NCI-H82 treated with DMSO at 0.1 percent for 48 hours (cell line): ENCODE data around the gene GIMAP6.
"Not testable (repeated sequence)": the region's sequence is repeated elsewhere in the genome, so short reads cannot be mapped to it uniquely, and the experiment has no call there.

ENCODE experiments used
- DNase-seq: peaks from one replicate; lab custom pipeline; 2025; ENCODE audit not compliant: unreplicated experiment; lab: John Stamatoyannopoulos, UW

GIMAP6 gene

GRCh38 chr7:150586068-150586784 lies 46.0 kb downstream of the GIMAP6 start:
- DNase-seq = no peak

DNA sequence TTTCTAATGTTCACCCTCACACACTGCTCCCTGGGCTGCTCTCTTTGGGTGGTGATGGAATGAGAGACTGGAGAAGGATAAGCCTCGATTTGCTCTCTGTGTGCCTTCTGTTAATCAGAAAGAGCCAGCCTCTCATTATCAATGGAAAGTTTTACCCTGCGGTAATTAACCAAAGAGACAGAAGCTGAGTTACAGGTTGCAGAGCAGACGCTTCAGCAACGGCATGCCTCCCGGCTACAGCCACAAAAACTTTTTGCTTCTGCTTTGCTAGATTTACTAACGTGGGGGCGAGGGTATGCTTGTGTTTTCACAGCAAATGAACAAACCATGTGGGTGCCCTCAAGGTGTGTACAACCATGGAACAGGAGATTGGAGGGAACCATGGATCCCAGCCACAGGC lies 47.0 kb downstream of the GIMAP6 start:
- no peak for DNase-seq

DNA sequence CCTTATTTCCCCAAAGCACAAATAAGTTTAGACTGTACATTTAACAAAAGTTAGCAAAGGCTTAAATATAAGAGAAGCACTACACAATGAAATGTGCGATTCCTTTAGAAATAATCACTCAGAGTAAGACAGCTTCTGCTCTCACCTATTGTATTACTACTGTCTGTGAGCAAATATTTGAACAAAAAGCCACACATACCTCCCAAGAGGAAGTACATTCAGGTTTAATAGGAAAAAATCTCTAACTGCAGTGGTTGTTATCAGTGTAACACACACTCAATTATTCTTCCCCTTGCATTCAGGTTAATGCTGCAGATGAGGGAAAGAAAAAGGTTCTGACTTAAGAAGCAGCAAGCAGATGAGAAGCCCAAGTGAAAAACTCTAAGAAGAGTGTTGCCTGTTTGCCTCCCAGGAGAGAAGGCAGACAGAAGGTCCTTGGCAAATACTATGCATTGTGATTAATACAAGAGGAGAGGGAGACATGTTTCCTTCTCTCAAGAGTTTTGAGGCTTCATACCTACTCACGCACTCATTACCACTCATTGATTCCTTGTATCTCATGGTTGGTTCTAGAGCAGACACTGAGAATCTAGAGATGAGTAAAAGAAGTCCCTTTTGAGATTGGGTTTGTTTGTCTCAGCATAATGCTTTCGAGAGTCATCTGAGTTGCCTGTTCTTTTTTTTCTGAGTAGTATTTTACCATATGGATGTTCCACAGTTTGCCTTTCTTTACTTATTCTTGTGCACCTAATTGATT lies 51.4 kb downstream of the GIMAP6 start:
- no peak for DNase-seq

DNA sequence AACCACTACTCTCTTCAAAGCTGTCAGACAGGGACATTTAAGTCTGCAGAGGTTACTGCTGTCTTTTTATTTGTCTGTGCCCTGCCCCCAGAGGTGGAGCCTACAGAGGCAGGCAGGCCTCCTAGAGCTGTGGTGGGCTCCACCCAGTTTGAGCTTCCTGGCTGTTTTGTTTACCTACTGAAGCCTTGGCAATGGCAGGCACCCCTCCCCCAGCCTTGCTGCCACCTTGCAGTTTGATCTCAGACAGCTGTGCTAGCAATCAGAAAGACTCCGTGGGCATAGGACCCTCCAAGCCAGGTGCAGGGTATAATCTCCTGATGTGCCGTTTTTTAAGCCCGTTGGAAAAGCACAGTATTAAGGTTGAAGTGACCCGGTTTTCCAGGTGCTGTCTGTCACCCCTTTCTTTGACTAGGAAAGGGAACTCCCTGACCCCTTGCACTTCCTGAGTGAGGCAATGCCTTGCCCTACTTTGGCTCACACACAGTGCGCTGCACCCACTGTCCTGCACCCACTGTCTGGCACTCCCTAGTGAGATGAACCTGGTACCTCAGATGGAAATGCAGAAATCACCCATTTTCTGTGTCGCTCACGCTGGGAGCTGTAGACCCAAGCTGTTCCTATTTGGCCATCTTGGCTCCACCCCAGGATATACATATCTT lies 52.1 kb downstream of the GIMAP6 start:
- DNase-seq = not testable (repeated sequence)
